ENCODE measurements around the gene SLC6A19. TPM values are rescaled to one million over a fixed set of nuclear protein-coding genes. Genes with fewer than 3 reads are reported as not detected.

Gene SLC6A19
- polyA plus RNA-seq, 1 donor = not detected

GRCh38 chr5:1195916-1196315 is 5.5 kb upstream of the SLC6A19 start:
- DNase-seq = no peak

GRCh38 chr5:1196562-1196961 is 4.8 kb upstream of the SLC6A19 start:
- DNase-seq = no peak

GRCh38 chr5:1197876-1198666 is 3.3 kb upstream of the SLC6A19 start:
- no peak for DNase-seq

GRCh38 chr5:1199340-1199648 is 2.1 kb upstream of the SLC6A19 start:
- DNase-seq = no peak

DNA sequence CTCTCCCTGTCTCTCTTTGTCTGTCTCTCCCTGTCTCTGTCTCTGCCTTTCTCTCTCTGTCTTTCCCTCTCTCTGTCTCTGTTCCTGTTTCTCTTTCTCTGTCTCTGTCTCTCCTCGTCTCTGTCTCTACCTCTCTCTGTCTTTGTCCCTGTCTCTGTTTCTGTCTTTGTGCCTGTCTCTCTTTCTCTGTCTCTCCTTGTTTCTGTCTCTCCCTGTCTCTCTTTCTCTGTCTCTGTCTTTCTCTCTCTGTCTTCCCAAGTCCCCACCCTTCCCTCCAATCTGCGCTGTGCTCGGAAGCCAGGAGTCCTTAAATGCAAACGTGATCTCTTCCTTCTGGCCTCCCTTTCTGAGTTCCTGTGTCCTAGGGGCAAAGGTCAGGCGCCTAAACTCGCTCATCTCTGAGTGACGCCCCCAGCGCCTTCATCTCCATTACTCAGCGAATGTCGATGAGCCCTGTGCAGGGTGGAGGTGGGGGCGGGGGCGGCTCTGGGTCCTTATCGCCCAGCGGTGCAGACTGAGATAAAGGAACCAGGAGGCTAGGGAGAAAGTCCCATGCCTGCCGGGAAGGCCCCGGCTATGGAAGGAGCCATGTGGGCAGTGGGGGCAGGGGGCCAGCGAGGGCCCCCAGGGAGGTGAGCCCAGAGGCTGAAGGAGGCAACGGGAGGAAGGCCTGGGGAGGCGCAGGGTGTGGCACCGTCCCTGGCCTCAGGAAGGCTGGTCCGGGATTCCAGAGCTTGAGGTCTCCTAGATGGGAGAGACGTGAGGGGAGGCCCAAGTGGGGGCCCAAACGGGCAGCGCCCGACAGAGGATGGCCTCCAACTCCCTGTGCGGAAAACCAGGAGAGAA is 1.5 kb upstream of the SLC6A19 start:
- no peak for DNase-seq

GRCh38 chr5:1200495-1201326 is 684 bp upstream of the SLC6A19 start:
- DNase-seq = no peak

DNA sequence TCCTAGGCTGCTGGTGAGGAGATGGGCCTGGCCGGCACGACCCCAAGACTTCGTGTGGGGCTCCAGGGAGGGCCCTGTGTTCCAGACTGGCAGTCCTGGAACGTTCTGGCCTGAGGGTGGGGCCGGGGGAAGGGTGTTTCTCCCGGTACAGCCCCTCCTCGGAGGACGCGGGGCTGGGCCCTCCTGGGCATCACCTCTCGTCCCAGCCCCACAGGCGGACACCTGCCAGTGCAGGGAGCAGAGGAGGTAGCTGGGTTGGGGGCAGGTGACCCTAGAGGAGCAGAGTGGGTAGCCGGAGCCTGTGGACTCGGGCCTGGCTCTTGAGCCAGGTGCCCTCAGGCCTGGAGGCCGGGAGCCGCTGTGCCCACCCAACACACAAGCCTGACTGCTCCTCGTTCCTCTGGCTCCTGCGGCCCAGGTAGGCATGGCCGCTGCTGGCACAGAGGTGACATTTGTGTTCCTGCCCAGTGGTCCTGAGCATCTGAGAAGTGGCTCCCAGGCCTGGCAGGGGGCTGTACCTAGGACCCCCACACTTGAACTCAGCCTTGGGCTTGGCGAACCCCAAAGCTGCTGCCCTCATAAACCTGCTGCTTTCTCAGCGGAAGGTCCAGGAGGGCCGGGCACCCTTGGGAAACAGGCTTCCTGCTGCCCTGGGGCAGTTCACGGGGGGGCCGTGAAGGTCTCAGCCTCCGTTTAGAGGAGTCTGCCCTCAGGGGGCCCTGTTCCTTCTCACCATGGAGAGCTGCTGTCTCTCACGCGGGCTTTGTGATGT is 817 bp downstream of the SLC6A19 start:
- DNase-seq = no peak

DNA sequence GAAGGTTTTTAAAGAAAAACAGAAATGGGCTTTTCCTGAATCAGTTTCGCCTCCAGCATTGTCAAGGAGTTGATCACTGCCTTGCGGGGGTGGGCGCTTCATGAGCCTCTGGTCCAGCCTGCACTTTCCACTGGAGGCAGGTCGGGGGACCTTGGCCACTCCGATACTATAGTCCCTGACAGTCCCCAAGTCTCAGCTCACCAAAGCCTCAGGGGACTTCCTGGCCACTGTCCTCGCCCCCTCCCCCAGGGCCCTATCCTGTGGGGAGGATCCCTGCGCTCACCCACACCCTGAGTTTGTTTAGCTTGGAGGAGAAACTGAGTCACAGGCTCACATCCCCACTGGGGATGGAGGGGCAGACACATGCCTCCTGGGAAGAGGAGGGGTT is 1.4 kb downstream of the SLC6A19 start:
- no peak for DNase-seq

- no peak for DNase-seq
These were observed 2.0 kb downstream of the SLC6A19 start for GRCh38 chr5:1203311-1203967.

GRCh38 chr5:1203968-1204692 is 2.7 kb downstream of the SLC6A19 start:
- DNase-seq = no peak

- peak; percentile 35 for DNase-seq
These were observed 3.4 kb downstream of the SLC6A19 start for GRCh38 chr5:1204693-1205242.

DNA sequence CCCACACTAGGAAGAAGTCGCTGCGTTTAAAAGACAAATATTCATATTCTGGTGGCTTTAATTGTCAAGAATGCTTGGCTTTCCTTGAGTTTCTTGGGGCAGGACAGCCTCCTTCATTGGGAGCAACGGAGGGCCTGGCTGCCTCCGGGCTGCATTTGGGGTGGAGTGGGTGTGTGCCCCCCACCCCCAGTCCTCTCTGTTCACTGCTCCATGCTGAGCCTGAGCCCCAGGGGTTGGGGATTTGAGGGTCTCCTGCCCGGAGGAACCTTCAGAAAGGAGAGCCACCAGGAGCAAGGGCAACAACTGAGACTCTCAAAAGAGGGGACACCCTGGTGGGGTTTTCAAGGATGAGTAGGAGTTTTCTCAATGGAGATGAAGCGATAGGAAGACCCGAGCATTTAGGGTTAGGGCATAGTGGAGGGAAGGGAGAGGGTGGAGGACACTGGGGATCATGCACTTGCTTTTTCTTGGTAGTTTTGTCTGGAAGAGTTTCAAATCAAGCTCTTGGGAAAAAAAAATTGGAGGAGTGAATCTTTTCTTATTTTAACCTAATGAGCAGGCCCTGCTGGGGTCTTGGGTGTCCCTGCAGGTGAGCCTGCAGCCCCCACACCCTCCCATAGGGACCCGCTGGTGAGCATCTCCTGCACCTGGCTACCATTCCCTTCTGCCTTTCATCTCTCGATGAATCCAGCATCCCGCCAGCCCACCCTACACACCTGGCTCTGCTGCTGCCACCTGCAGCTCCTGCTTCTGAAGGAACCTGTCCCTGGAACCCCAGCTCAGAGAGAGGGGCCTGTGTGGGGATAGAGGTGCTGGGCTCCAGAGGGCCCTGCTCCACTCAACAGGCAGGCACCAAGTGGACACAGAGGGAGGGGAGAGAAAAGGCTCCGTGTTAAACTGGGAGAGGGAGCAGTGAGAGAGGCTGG is 4.1 kb downstream of the SLC6A19 start:
- DNase-seq = no peak

- no peak for DNase-seq
These were observed 5.4 kb downstream of the SLC6A19 start for GRCh38 chr5:1206521-1207412.

GRCh38 chr5:1207555-1207954 is 6.2 kb downstream of the SLC6A19 start:
- no peak for DNase-seq

GRCh38 chr5:1208221-1208742 is 6.9 kb downstream of the SLC6A19 start:
- no peak for DNase-seq

DNA sequence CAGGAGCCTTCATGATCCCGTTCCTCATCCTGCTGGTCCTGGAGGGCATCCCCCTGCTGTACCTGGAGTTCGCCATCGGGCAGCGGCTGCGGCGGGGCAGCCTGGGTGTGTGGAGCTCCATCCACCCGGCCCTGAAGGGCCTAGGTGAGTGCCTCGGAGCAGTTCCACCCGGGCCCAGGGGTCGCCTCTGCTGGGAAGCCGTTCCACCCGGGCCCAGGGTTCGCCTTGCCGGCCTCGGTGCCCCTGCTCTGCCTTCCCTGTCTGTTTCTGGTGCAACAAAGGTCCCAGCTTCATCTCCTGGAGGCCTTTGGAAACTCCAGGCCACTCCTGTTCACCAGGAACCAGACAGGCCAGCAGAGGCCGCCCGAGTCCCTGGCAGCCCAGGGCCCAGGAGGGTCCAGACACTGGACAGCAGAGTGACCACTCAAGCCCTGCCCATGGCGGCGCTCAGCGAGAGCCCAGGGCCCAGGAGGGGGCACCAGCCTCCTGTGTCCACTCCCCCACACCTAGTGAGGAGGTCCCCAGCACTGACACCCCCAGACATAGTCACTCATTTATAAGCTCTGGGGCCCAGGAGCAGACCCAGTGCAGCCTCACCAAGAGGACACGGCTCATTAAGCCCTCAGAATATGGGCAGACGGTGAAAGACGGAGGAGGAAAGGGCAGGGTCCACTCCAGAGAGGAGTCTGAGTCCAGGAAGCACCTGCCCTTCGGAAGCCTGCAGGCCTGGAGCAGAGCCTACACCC is 7.5 kb downstream of the SLC6A19 start:
- DNase-seq = peak; percentile 15

DNA sequence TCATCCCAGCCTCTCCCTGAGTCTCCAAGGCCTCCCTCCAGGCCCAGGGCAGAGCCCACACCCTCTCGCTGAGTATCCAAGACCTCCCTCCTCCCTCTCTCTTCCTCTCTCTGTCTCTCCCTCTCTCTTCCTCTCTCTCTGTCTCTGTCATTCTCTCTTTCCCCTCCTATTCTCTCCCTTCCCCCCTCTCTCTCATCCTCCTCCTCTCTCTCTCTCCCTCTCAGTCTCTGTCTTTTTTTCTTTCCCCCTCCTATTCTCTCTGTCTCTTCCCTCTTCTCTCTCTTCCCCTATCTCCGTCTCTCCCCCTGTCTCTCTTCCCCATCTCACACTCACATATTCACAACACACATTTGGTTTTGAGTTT is 8.1 kb downstream of the SLC6A19 start:
- no peak for DNase-seq

Measured in hindlimb muscle (tissue), 1 donor.